Calu3 (cell line): ENCODE data around the gene UBXN4. TPM values are rescaled to one million over a fixed set of nuclear protein-coding genes. Genes with fewer than 3 reads are reported as not detected.

Source experiments
- BruUV-seq: library from RNA; stranded (reverse); fragments of 400-500 nt; replicated peaks from 2 replicates; lab custom pipeline; 2021; lab: Mats Ljungman, UMichigan
- CTCF ChIA-PET: fragments of 300-600 bp; sonication (Branson Sonifier 250); formaldehyde crosslinking; loops from one replicate; lab custom pipeline; 2022; ENCODE audit warnings: antibody characterized with exemption; lab: Charles Lee
- DNase-seq: peaks from one replicate; pipeline ENCODE4 v3.0.0; 2022
- H3K27ac Mint-ChIP-seq: one replicate; pipeline ENCODE4 v1.8.0; 2022; ENCODE audit warnings: mixed read lengths; ENCODE audit not compliant: unreplicated experiment
- H3K27me3 Mint-ChIP-seq: one replicate; pipeline ENCODE4 v1.8.0; 2022; ENCODE audit warnings: mixed read lengths; ENCODE audit not compliant: unreplicated experiment
- H3K36me3 Mint-ChIP-seq: one replicate; pipeline ENCODE4 v1.8.0; 2022; ENCODE audit warnings: mild to moderate bottlenecking, moderate library complexity, mixed read lengths; ENCODE audit not compliant: insufficient read depth, unreplicated experiment
- H3K4me1 Mint-ChIP-seq: one replicate; pipeline ENCODE4 v1.8.0; 2022; ENCODE audit warnings: mild to moderate bottlenecking, low read depth, mixed read lengths; ENCODE audit not compliant: unreplicated experiment
- H3K4me3 Mint-ChIP-seq: one replicate; pipeline ENCODE4 v1.8.0; 2022; ENCODE audit warnings: mild to moderate bottlenecking, low read depth, moderate library complexity, mixed read lengths; ENCODE audit not compliant: unreplicated experiment
- H3K9me3 Mint-ChIP-seq: one replicate; pipeline ENCODE4 v1.8.0; 2022; ENCODE audit warnings: low read depth, mixed read lengths; ENCODE audit not compliant: unreplicated experiment
- CTCF ChIP-seq: fragments of 200-600 bp; IDR thresholded peaks from one replicate; pipeline ENCODE4 v1.8.0; 2022; ENCODE audit warnings: antibody characterized with exemption; ENCODE audit not compliant: unreplicated experiment
- intact Hi-C: fragments of 100-400 bp; cut with micrococcal nuclease; formaldehyde crosslinking; loops from one replicate; pipeline ENCODE4 v1.10.0; 2022; ENCODE audit not compliant: unreplicated experiment
- total RNA-seq: library from RNA; stranded (reverse); gene quantifications from 2 replicates; pipeline ENCODE4 v1.2.3, GENCODE V29; 2022

Gene UBXN4
- total RNA-seq, 1 experiment from 2014 or later, result 94.4 TPM

- Mint-ChIP-seq H3K4me1 (no peaks in the 10 kb centered on the region), H3K36me3 (no peaks in the 10 kb centered on the region), H3K27ac (no peak overlapping the region), H3K9me3 (peaks cover 6% of the 10 kb centered on the region), H3K27me3 (no peaks in the 10 kb centered on the region), H3K4me3 (no peak overlapping the region)
- CTCF ChIA-PET, result interaction anchor here (0.6 kb wide), 1 partner anchor 47 kb away, joined by 4 read pairs; no protein-coding TSS in a partner anchor
- no peak for TF ChIP-seq CTCF
- intact Hi-C loops, result no loop called here
- no TSS peak for BruUV-seq
- DNase-seq, result no peak
Measured at GRCh38 chr2:135826544-135826943, 84.9 kb downstream of the UBXN4 start.

GRCh38 chr2:135829378-135830135 is 87.9 kb downstream of the UBXN4 start:
- no TSS peak for BruUV-seq
- CTCF ChIA-PET, result no interaction called here
- no peak for DNase-seq
- no peak for TF ChIP-seq CTCF
- Mint-ChIP-seq H3K9me3 (no peaks in the 10 kb centered on the region), H3K27ac (no peak overlapping the region), H3K27me3 (no peaks in the 10 kb centered on the region), H3K4me3 (no peak overlapping the region), H3K36me3 (no peaks in the 10 kb centered on the region), H3K4me1 (no peaks in the 10 kb centered on the region)
- intact Hi-C loops, result no loop called here

DNA sequence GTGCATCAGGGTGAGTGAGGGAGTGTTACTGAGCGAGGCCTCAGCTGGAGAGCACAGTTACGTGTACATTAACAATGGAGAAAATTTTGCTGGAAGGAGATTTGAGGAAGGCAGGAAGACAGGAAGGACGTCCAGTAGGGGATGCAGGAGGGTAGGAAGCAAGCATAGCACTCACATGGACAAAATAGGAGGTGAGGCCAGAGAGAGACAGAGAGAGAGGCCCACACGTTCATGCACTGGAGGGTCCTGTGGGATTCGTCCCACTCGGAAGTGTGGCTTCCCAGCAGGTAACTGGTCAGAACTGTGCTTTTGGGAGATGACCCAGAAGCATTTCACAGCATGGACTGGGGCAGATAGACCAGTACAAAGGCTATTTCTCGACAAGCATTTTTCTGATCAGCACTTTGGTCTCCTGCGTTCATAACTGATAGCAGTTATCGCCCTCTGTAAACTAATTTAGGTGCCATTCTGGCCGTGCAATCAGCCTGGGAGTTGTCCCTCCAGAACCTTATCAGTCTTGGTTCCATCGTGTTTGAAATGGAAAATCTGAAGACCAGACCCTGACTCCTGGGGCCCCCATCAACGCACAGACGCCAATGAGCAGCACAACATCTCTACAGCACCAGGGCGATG is 89.6 kb downstream of the UBXN4 start:
- H3K27ac Mint-ChIP-seq, result no peak overlapping the region
- H3K27me3 Mint-ChIP-seq, result no peaks in the 10 kb centered on the region
- no peaks in the 10 kb centered on the region for H3K4me1 Mint-ChIP-seq
- TF ChIP-seq CTCF, result no peak
- DNase-seq, result no peak
- CTCF ChIA-PET, result no interaction called here
- intact Hi-C loops, result no loop called here
- BruUV-seq, result no TSS peak
- no peak overlapping the region for H3K4me3 Mint-ChIP-seq
- peaks cover 1% of the 10 kb centered on the region for H3K36me3 Mint-ChIP-seq
- H3K9me3 Mint-ChIP-seq, result no peaks in the 10 kb centered on the region

- no TSS peak for BruUV-seq
- H3K27ac Mint-ChIP-seq, result no peak overlapping the region
- intact Hi-C loops, result no loop called here
Measured at GRCh38 chr2:135832891-135833290, 91.2 kb downstream of the UBXN4 start.

More at GRCh38 chr2:135832891-135833290, 91.2 kb downstream of the UBXN4 start:
- TF ChIP-seq CTCF, result no peak
- CTCF ChIA-PET, result no interaction called here
- peaks cover 5% of the 10 kb centered on the region for H3K36me3 Mint-ChIP-seq
- H3K9me3 Mint-ChIP-seq, result no peaks in the 10 kb centered on the region
- no peak for DNase-seq
- H3K4me3 Mint-ChIP-seq, result no peak overlapping the region
- H3K27me3 Mint-ChIP-seq, result no peaks in the 10 kb centered on the region
- no peaks in the 10 kb centered on the region for H3K4me1 Mint-ChIP-seq

Other genes with a start within 250 kb of the UBXN4 start
- gene ZRANB3, start 210.6 kb upstream of the UBXN4 start, total RNA-seq, result 13.0 and 14.5 TPM in 2 replicates
- gene R3HDM1, start 210.4 kb upstream of the UBXN4 start, total RNA-seq, result 40.8 and 46.1 TPM in 2 replicates
- 1.3 and 1.4 TPM in 2 replicates for gene LCT, start 95.3 kb downstream of the UBXN4 start, total RNA-seq
- gene MCM6, start 134.6 kb downstream of the UBXN4 start, total RNA-seq, result 40.0 and 44.1 TPM in 2 replicates
- 57.5 and 63.3 TPM in 2 replicates for gene DARS1, start 243.8 kb downstream of the UBXN4 start, total RNA-seq